ENCODE measurements around the gene SDK1.
"Not testable (repeated sequence)": the region's sequence is repeated elsewhere in the genome, so short reads cannot be mapped to it uniquely, and the experiment has no call there.

SDK1 gene

DNA sequence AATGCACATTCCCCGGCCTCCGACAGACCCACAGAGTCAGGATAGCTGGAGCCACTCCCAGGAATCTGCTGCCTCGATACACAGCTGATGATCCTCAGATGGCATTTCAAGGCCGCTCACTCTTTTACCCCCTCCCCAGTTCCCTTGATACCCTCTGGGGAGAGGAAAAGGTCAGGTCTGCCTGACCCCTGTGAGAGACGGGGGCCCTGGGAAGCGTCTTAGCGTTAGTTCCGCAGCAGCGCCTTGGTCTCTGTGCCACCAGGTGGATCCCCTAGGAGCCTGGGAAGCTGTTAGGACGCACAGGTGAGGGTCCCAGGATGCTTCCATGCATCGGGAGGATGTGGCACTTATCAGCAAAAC, 960.5 kb downstream of the SDK1 start:
- TF ChIP-seq POLR2A (IDR thresholded peaks at IDR 0.05; ENCODE audit: low read length), result no peak
- TF ChIP-seq GATA1 (IDR thresholded peaks at IDR 0.05; ENCODE audit: low read depth, low read length), result no peak
- no peak for DNase-seq

DNA sequence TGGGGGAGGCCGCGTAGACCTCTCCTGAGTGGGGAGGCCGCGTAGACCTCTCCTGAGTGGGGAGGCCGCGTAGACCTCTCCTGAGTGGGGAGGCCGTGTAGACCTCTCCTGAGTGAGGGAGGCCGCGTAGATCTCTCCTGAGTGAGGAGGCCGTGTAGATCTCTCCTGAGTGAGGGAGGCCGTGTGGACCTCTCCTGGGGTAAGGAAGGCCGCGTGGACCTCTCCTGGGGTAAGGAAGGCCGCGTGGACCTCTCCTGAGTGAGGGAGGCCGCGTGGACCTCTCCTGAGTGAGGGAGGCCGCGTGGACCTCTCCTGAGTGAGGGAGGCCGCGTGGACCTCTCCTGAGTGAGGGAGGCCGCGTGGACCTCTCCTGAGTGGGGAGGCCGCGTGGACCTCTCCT, 963.2 kb downstream of the SDK1 start:
- DNase-seq, result not testable (repeated sequence)

DNA sequence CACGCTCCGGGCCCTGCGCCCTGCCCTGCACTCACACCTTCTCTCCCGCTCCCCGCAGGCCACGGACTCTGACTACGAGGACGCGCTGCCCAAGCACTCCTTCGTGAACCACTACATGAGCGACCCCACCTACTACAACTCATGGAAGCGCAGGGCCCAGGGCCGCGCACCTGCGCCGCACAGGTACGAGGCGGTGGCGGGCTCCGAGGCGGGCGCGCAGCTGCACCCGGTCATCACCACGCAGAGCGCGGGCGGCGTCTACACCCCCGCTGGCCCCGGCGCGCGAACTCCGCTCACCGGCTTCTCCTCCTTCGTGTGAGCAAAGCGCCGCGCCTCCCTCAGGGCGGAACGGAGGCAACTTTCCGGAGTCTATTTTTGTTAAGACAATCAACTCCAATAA, 964.0 kb downstream of the SDK1 start:
- TF ChIP-seq POLR2A (IDR thresholded peaks at IDR 0.05; ENCODE audit: low read length) (no peak), GATA1 (IDR thresholded peaks at IDR 0.05; ENCODE audit: low read depth, low read length) (no peak)
- DNase-seq, result no peak

DNA sequence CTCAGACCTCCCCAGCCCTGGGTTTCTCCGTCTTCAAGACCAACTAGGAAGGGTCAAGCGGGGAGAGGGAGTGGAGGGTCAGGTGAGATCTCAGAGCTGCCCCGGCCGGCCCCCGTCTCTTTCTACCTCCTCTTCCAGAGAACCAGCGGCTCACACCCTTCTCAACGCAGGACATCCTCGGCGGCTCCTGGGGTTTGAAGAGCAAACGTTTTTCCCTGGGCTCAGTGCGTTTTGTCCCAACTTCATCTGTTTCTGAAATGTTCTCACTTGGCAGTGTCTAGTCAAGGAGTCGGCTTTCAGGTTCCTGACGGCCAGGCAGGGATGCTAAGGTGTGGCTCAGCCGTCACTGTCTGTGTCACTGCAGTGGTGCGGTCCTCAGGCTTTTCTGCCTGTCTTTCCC, 964.6 kb downstream of the SDK1 start:
- no peak for TF ChIP-seq POLR2A (IDR thresholded peaks at IDR 0.05; ENCODE audit: low read length)
- no peak for TF ChIP-seq GATA1 (IDR thresholded peaks at IDR 0.05; ENCODE audit: low read depth, low read length)

DNA sequence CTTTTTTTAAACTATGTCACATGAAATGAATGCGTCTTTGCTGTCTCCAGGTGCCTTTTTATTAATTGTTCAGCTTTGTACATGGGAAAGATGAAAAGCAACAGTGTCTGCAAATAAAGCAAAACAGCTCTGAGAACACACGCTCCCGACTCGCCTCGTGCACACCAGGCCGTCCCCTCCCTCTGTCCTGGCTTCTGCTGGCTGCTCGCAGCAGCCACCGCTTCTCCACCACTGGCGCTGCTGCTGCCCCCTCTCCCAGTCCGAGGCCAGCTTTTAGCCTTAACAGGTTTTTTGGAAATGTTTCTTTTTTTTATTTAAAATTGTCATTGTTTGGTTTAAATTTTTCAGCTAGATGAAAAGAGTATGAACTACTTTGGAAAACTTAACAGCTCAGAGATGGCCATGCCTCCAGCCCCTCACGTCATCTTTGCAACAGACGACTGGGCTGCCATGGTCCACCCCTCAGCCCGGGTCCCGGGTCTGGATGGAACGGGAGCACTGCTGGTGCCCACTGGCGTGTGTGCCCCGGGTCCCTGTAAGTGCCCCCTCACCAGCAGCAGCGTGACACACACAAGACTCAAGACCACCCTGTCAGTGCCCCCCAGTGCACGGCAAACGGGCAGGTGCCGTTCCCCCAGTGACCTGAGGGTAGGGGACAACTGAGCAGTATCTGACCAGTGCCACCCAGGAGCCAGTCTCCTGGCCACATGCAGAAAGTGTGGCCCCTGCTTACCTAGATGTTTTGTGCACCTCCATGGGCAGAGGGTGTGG, 965.4 kb downstream of the SDK1 start:
- DNase-seq, result no peak
- no peak for TF ChIP-seq POLR2A (IDR thresholded peaks at IDR 0.05; ENCODE audit: low read length)
- no peak for TF ChIP-seq GATA1 (IDR thresholded peaks at IDR 0.05; ENCODE audit: low read depth, low read length)

More for the DNA sequence above, 964.6 kb downstream of the SDK1 start:
- no peak for DNase-seq

DNA sequence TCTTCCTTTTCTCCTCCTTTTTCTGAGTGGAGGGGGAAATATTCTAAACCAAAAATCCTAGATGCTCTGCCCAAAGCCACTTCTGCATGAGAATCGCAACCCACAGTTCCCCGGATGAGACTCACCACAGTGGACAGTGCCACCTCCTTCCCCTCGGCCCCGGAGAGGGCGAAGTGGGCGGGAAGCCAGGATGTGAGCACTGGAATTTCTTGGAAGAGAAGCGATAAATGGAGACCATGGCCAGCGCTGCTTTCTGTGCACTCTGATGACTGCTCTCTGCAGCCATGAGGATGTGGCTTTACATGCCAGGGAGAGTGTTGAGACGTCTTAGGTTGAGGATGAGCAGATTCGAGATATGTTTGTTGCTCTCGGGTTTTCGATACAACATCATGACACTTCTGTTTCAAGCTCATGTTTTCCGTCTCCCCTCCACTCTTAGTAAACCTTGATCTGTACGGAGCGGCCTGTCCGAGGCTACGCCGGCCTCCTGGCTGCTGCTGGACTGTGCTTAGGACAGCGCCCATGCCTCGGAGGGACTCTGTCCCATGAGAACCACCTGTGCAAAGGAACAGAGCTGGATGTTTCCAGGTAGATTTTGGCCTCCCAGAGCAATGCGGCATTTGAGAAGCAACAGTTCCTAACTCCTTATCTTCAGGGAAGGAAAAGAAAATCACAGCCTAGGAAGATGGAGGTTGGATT, 966.4 kb downstream of the SDK1 start:
- DNase-seq, result no peak
- TF ChIP-seq POLR2A (IDR thresholded peaks at IDR 0.05; ENCODE audit: low read length) (no peak), GATA1 (IDR thresholded peaks at IDR 0.05; ENCODE audit: low read depth, low read length) (no peak)

DNA sequence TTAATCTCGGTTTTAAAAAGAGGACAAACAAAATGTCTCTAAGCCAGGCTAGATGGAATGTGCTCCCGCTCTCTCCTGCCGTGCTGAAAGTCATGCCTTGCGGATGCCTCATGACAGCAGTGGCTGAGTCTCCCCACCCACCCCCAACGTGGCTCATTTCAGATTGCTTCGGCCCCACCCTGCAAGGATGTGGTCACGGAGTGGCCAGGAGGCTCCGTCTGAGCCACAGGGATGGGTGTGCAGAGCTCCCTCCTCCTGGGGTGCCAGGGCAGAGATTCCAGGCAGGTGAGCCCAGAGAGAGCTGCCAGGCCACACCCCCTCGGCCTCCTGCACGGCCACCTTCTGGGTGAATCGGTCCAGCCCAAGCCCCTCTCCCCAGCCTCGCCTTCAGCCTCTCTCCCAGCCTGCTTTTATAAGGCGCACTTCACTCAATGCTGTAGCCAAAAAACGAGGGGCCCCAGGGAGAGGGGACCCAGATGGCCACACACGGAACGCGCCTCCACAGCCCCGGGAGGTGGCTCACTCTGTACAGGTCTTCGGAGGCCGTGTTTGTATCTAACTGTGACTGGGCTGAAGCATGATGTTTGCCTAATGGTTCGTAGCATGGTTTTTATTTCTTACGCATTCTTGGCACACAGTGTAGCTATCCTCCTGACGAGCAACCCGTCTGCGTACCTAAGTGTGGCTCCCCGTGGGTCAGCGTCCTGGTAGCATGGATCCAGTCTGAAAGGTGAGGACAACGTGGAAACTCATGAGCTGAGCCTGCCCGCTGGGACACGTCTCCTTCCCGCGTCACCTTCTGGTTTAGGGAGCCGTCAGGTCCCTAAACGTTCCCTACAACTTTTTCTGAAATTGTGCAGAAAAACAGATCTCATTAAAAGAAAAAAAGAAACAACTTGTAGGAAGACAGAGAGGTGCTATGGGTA, 967.3 kb downstream of the SDK1 start:
- no peak for TF ChIP-seq GATA1 (IDR thresholded peaks at IDR 0.05; ENCODE audit: low read depth, low read length)
- TF ChIP-seq POLR2A (IDR thresholded peaks at IDR 0.05; ENCODE audit: low read length), result no peak

DNA sequence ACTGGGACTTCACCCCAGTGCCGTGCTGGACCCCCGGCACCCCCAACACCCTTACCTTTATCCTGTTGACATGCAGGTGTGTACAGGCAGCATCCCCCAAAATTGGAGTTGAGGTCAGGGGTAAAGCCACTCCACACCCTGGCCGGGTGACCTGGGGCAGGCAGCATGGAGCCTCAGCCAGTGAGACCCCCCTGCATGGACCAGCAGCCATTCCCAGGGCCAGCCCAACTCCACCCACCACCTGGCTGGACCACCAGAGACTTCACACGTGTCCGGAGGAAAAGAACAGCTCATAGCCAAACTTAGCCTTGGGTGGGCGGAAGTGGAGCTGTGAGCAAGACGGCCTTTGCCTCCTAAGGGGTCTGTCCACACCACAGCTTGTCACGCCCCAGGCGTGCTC, 968.0 kb downstream of the SDK1 start:
- no peak for DNase-seq
- TF ChIP-seq POLR2A (IDR thresholded peaks at IDR 0.05; ENCODE audit: low read length) (no peak), GATA1 (IDR thresholded peaks at IDR 0.05; ENCODE audit: low read depth, low read length) (no peak)

More for the DNA sequence above, 967.3 kb downstream of the SDK1 start:
- DNase-seq, result no peak

DNA sequence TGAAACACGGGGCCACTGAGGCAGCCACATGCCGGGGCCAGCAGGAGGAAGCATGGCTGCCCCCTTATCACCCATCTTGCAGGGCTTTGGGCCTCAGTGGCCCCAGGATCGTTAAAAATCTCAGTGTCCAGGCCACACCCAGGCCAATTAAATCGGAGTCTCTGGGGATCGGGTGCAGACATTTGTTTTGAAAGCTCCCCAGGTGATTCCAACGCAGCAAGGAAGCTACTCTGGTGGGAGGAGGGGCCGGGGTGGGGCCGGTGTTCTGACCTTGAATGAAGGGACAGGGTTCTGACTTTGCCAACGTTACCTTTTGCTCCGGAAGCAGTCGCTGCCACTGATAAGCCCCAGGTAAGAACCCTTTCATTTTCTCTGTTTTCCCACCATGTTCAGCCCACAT, 968.7 kb downstream of the SDK1 start:
- no peak for TF ChIP-seq POLR2A (IDR thresholded peaks at IDR 0.05; ENCODE audit: low read length)
- TF ChIP-seq GATA1 (IDR thresholded peaks at IDR 0.05; ENCODE audit: low read depth, low read length), result no peak
- no peak for DNase-seq

DNA sequence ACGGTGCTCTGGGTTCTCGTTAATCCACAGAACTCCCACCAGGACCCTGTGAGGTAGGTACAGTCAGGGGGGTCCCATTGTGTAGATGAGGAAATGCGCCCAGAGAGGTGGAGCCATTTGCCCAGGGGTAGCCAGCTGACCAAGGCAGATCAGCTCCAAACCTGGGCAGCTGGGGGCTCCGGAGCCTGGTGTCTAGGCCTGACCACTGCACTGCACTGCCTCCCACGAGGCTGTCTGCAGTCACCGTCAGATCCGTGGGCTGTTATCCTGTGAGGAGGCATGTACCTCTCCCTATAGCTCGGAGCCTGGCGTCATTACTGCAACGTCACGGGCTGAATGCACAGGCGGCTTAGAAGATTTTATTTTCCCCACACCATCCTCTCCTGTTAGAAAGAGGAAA, 969.2 kb downstream of the SDK1 start:
- no peak for DNase-seq
- TF ChIP-seq GATA1 (IDR thresholded peaks at IDR 0.05; ENCODE audit: low read depth, low read length) (no peak), POLR2A (IDR thresholded peaks at IDR 0.05; ENCODE audit: low read length) (no peak)

DNA sequence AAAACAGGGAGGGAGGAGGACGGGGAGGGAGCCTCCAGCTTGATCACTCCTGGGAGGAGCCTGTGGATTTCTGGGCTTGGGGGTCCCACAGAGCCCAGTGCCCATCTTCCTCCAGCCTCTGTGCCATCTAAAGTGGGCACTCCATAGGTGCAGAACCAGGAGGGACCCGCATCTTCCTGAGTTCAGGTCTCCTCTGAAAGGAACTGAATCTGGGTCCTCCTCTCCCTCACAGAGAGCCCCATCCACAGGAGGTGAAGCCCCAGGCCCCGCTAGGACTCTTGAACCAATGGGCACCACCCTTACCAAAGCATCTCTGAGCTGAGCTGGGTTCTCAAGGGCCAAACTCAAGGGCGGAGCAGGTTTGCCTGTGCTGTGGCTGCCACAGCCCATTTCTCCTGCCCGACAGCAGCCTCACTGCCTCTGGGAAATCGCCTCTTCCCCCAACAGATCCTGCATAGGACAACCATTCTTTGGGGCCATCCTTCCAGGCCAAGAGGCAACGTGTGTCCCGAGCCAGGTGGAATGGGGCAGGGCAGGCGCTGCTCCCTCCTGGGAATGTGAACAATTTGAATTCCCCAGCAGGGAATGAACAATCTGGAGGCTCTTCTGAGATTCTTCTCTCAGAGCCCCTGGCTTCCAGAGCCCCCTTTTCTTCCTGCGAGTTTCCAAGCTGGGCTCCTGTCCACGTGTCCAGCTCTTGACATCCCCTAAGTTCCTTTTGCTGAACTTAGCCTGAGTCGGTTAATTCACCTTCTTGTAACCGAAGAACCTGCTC, 970.1 kb downstream of the SDK1 start:
- no peak for DNase-seq
- TF ChIP-seq GATA1 (IDR thresholded peaks at IDR 0.05; ENCODE audit: low read depth, low read length) (no peak), POLR2A (IDR thresholded peaks at IDR 0.05; ENCODE audit: low read length) (no peak)

DNA sequence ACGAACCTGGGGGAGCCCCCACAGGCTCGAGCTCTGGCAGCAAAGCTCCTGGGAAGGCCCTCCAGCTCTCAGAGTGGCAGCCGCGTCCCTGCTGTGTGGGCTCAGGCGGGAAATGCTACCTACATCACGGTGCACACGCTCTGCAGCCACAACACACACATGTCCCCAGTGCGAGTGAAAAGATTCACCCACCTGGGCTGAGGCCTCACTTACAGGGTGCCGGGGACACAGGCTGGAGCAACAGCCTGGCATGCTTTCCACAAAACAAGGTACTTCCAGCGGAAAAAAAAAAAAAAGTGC, 970.6 kb downstream of the SDK1 start:
- no peak for DNase-seq
- TF ChIP-seq POLR2A (IDR thresholded peaks at IDR 0.05; ENCODE audit: low read length), result no peak
- TF ChIP-seq GATA1 (IDR thresholded peaks at IDR 0.05; ENCODE audit: low read depth, low read length), result no peak

DNA sequence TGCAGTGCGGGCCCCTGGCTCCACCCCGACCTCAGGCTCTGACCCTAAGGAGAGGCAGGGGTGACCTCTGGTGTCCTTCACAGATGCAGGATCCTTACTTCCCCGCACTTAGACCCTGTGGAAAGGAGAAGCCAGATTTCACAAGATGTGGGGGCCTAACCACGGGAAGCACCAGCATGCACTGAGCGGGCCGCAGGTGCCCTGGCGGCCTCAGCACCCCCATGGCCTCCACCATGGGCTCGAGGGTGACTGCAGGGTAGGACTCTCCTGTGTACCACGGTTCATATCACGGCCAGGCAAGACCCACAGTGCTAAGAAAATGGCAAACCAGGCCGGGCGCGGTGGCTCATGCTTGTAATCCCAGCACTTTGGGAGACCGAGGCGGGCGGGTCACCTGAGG, 971.1 kb downstream of the SDK1 start:
- TF ChIP-seq GATA1 (IDR thresholded peaks at IDR 0.05; ENCODE audit: low read depth, low read length), result no peak
- no peak for TF ChIP-seq POLR2A (IDR thresholded peaks at IDR 0.05; ENCODE audit: low read length)
- DNase-seq, result no peak
